Smooth muscle cell (in vitro differentiated cells): ENCODE results near the gene SAXO1. TPM values are rescaled to one million over a fixed set of nuclear protein-coding genes. Genes with fewer than 3 reads are reported as not detected.

Experiments
- DNase-seq: peaks from one replicate; lab custom pipeline; 2025; ENCODE audit not compliant: unreplicated experiment; lab: John Stamatoyannopoulos, UW
- H2AFZ ChIP-seq: fragments of 200-600 bp; sonication (generic); 2 replicates; pipeline ENCODE4 v1.6.0; 2016; ENCODE audit warnings: antibody characterized with exemption, low read depth, mild to moderate bottlenecking
- H3F3A ChIP-seq: fragments of 200-600 bp; sonication (generic); 2 replicates; pipeline ENCODE4 v1.6.0; 2017; ENCODE audit warnings: antibody characterized with exemption, low read depth
- H3K27ac ChIP-seq: fragments of 200-600 bp; sonication (generic); 2 replicates; pipeline ENCODE4 v1.5.1; 2016; ENCODE audit warnings: low read depth, mild to moderate bottlenecking
- H3K27me3 ChIP-seq: fragments of 200-600 bp; sonication (generic); 2 replicates; pipeline ENCODE4 v1.6.1; 2016; ENCODE audit warnings: low read depth, mild to moderate bottlenecking
- H3K36me3 ChIP-seq: fragments of 200-600 bp; sonication (generic); 2 replicates; pipeline ENCODE4 v1.5.1; 2016; ENCODE audit warnings: low read depth
- H3K4me1 ChIP-seq: fragments of 200-600 bp; sonication (generic); 2 replicates; pipeline ENCODE4 v1.5.1; 2016; ENCODE audit warnings: low read depth
- H3K4me2 ChIP-seq: fragments of 200-600 bp; sonication (generic); 2 replicates; pipeline ENCODE4 v1.6.0; 2016; ENCODE audit warnings: mild to moderate bottlenecking
- H3K4me3 ChIP-seq: fragments of 200-600 bp; sonication (generic); 2 replicates; pipeline ENCODE4 v1.5.1; 2016; ENCODE audit warnings: mild to moderate bottlenecking
- H3K79me2 ChIP-seq: fragments of 200-600 bp; sonication (generic); 2 replicates; pipeline ENCODE4 v1.6.0; 2016; ENCODE audit warnings: low read depth, mild to moderate bottlenecking
- H3K9ac ChIP-seq: fragments of 200-600 bp; sonication (generic); 2 replicates; pipeline ENCODE4 v1.6.0; 2016; ENCODE audit warnings: low read depth
- H3K9me3 ChIP-seq: fragments of 200-600 bp; sonication (generic); replicated peaks from 2 replicates; pipeline ENCODE4 v1.5.1; 2016; ENCODE audit warnings: low read depth
- H4K20me1 ChIP-seq: fragments of 200-600 bp; sonication (generic); 2 replicates; pipeline ENCODE4 v1.6.0; 2016; ENCODE audit warnings: low read depth
- CTCF ChIP-seq: fragments of 200-600 bp; sonication (generic); IDR thresholded peaks from 2 replicates; pipeline ENCODE4 v1.5.1; 2017; ENCODE audit warnings: borderline replicate concordance, mild to moderate bottlenecking, antibody characterized with exemption; ENCODE audit not compliant: insufficient read depth, poor library complexity, severe bottlenecking
- WGBS: methylation state at CpG from one replicate; pipeline ENCODE4 v1.1.7; 2016; ENCODE audit warnings: low lambda C conversion rate; 5-methylcytosine and 5-hydroxymethylcytosine counted together
- polyA plus RNA-seq: library from polyadenylated mRNA; unstranded; fragments of >200 nt; fragmentation: Nextera tagmentation; extraction: Ambion mirVana; gene quantifications from 2 replicates; pipeline ENCODE4 v1.2.1, GENCODE V29; 2016
- total RNA-seq: library from RNA; depleted of rRNA; stranded (reverse); fragments of >200 nt; gene quantifications from 2 replicates; pipeline ENCODE4 v1.2.3, GENCODE V29; 2014

The SAXO1 gene
- total and polyA plus RNA-seq, 2 experiments from 2014 or later, result 0.08 TPM; not detected in 1

GRCh38 chr9:18922161-18922885, 110.7 kb downstream of the SAXO1 start:
- H3K27me3 ChIP-seq, result no peaks in the 10 kb centered on the region
- no peak overlapping the region for H3K4me2 ChIP-seq
- no peaks in the 10 kb centered on the region for H3K79me2 ChIP-seq
- H3K9ac ChIP-seq, result no peak overlapping the region
- H3K27ac ChIP-seq, result no peak overlapping the region
- no peaks in the 10 kb centered on the region for H3K36me3 ChIP-seq
- H3K9me3 ChIP-seq, result no peaks in the 10 kb centered on the region
- H2AFZ ChIP-seq, result no peak overlapping the region
- H3K4me3 ChIP-seq, result no peak overlapping the region
- H3K4me1 ChIP-seq, result no peaks in the 10 kb centered on the region
- DNase-seq, result no peak
- 89% methylated on average over 8 of the region's 8 CpGs for WGBS
- no peaks in the 10 kb centered on the region for H3F3A ChIP-seq
- no peaks in the 10 kb centered on the region for H4K20me1 ChIP-seq
- no peak for TF ChIP-seq CTCF

- no peak overlapping the region for H3K4me3 ChIP-seq
- TF ChIP-seq CTCF, result no peak
- H3K4me1 ChIP-seq, result no peaks in the 10 kb centered on the region
- no peaks in the 10 kb centered on the region for H3K9me3 ChIP-seq
- H3K9ac ChIP-seq, result no peak overlapping the region
- H3K36me3 ChIP-seq, result no peaks in the 10 kb centered on the region
- no peaks in the 10 kb centered on the region for H3F3A ChIP-seq
- WGBS, result 93% methylated on average over 7 of the region's 7 CpGs
- H3K27me3 ChIP-seq, result no peaks in the 10 kb centered on the region
- no peak overlapping the region for H3K27ac ChIP-seq
- no peaks in the 10 kb centered on the region for H3K79me2 ChIP-seq
- H4K20me1 ChIP-seq, result no peaks in the 10 kb centered on the region
- H3K4me2 ChIP-seq, result no peak overlapping the region
- no peak overlapping the region for H2AFZ ChIP-seq
- no peak for DNase-seq
These were observed 111.5 kb downstream of the SAXO1 start for GRCh38 chr9:18921366-18922075.

- Histone ChIP-seq H3F3A (no peaks in the 10 kb centered on the region), H3K4me2 (no peak overlapping the region), H3K4me3 (no peak overlapping the region), H3K27ac (no peak overlapping the region), H3K9me3 (no peaks in the 10 kb centered on the region), H2AFZ (no peak overlapping the region), H4K20me1 (no peaks in the 10 kb centered on the region), H3K9ac (no peak overlapping the region), H3K4me1 (no peaks in the 10 kb centered on the region), H3K79me2 (no peaks in the 10 kb centered on the region), H3K36me3 (no peaks in the 10 kb centered on the region), H3K27me3 (no peaks in the 10 kb centered on the region)
- WGBS, result 84% methylated on average over 4 of the region's 4 CpGs
- TF ChIP-seq CTCF, result no peak
- no peak for DNase-seq
These were observed 112.6 kb downstream of the SAXO1 start for GRCh38 chr9:18920141-18921084.
